HG03135 (cell line): ENCODE measurements around the gene GPR152.
"Not testable (repeated sequence)": the region's sequence is repeated elsewhere in the genome, so short reads cannot be mapped to it uniquely, and the experiment has no call there.

Experiments used
- ATAC-seq: cut with Tn5 transposase; IDR thresholded peaks from one replicate; pipeline ENCODE4 v1.9.1; 2021; ENCODE audit warnings: mild to moderate bottlenecking, moderate library complexity; ENCODE audit not compliant: unreplicated experiment

GPR152 gene

GRCh38 chr11:67410984-67411784, 41.3 kb downstream of the GPR152 start:
- no peak for ATAC-seq

GRCh38 chr11:67410369-67410831, 42.1 kb downstream of the GPR152 start:
- ATAC-seq = no peak

GRCh38 chr11:67409781-67410368, 42.7 kb downstream of the GPR152 start:
- no peak for ATAC-seq

GRCh38 chr11:67409261-67409666, 43.3 kb downstream of the GPR152 start:
- peak; percentile 47 for ATAC-seq

- ATAC-seq = no peak
Observed at GRCh38 chr11:67408437-67409200, 43.9 kb downstream of the GPR152 start.

- ATAC-seq = no peak
Observed at GRCh38 chr11:67407688-67408163, 44.8 kb downstream of the GPR152 start.

GRCh38 chr11:67406969-67407687, 45.4 kb downstream of the GPR152 start:
- ATAC-seq = no peak

- ATAC-seq = no peak
Observed at GRCh38 chr11:67406420-67406968, 46.0 kb downstream of the GPR152 start.

- ATAC-seq = no peak
Observed at GRCh38 chr11:67405688-67406339, 46.7 kb downstream of the GPR152 start.

- ATAC-seq = no peak
Observed at GRCh38 chr11:67405196-67405567, 47.3 kb downstream of the GPR152 start.

- no peak for ATAC-seq
Observed at GRCh38 chr11:67404515-67405195, 47.9 kb downstream of the GPR152 start.

GRCh38 chr11:67403085-67403484, 49.4 kb downstream of the GPR152 start:
- not testable (repeated sequence) for ATAC-seq

GRCh38 chr11:67402192-67402839, 50.2 kb downstream of the GPR152 start:
- not testable (repeated sequence) for ATAC-seq

- peak; percentile 61 for ATAC-seq
Observed at GRCh38 chr11:67401495-67402191, 50.9 kb downstream of the GPR152 start, which contains the start of gene PPP1CA. PPP1CA (minus strand) TSS chr11:67401858; CDS start chr11:67401782, 76 bp downstream.
